GM19193 (cell line): ENCODE results near the gene MORC3.

Experiments used
- POLR2A ChIP-seq: IDR thresholded peaks from 4 replicates; pipeline ENCODE4 v1.6.1; 2011; ENCODE audit not compliant: insufficient read depth, insufficient read length; ENCODE audit errors: extremely low read depth

MORC3 gene

DNA sequence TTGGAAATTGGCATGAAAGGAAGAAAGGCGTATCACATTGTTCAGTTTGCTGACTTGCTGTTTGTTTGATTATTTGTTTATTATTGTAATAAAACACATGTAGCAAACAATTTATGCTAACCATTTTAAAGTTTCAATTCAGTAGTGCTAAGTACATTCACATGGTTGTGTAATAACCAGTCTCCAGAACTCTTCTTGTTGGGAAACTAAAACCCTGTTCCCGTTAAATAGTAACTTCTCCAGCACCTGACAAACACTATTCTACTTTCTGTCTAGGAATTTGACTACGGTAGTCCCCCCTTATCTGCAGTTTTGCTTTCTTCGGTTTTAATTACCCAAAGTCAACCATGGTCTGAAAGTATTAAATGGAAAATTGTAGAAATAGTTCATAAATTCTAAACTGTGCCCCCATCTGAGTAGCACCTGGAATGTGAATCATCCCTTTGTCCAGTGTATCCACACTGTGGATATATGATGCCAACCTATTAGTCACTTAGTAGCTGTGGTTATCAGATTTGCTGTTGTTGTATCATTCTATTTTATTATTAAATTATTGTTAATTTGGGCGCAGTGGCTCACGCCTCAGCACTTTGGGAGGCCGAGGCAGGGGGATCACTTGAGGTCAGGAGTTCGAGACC, 5.5 kb downstream of the MORC3 start:
- TF ChIP-seq POLR2A: no peak

- no peak for TF ChIP-seq POLR2A
Observed at GRCh38 chr21:36330904-36331303, 10.9 kb downstream of the MORC3 start.

- no peak for TF ChIP-seq POLR2A
Observed at GRCh38 chr21:36337099-36337509, 17.1 kb downstream of the MORC3 start.

- no peak for TF ChIP-seq POLR2A
Observed at GRCh38 chr21:36338975-36339374, 19.0 kb downstream of the MORC3 start.

DNA sequence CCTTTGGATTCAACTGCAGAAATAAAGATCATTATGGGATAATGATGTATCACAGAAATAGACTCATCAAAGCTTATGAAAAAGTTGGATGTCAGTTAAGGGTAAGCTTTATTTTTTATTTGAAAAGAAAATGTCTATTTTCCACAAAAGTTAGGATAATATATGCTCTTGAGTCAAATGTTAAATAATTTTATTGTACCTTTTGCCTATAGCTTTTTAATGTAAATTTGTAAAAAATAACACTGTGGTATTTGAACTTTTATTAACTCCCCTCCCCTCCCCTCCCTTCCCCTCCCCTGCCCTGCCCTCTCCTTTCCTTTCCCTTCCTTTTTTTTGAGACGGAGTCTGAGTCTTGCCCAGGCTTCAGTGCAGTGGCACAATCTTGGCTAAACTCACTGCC, 24.9 kb downstream of the MORC3 start:
- no peak for TF ChIP-seq POLR2A

DNA sequence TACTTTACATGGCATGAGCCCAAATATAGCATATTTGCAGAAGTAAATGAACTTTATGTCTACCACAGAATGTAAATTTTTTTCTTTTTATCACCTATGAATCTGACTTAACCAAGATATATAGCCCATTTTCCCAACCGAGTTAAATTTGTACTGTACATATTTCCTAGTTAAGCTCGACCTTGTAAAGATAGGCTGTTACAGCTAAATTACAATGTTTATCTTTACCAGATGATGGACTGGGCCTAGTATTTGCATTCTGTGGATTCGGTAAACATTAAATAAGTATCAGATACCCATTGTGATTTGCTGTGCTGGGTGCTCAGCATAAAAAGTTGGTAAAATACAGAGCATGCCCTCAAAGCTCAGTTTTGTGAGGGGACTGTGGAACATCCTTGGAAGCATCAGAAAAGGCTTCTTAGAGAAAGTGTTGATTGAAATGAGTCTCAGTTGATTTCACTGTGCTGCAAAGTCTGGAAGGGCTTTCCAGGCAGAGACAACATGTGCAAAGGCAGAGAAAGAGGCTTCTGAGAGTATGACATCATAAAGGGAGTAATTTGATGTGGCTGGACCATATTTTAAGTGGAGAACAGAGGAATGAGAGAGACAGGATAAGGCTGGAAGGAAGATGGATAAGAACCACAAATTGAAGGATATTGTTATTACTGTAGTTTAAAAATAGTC, 27.4 kb downstream of the MORC3 start:
- no peak for TF ChIP-seq POLR2A

- no peak for TF ChIP-seq POLR2A
Observed at GRCh38 chr21:36347962-36348328, 27.9 kb downstream of the MORC3 start.

GRCh38 chr21:36349315-36349714, 29.3 kb downstream of the MORC3 start:
- no peak for TF ChIP-seq POLR2A

DNA sequence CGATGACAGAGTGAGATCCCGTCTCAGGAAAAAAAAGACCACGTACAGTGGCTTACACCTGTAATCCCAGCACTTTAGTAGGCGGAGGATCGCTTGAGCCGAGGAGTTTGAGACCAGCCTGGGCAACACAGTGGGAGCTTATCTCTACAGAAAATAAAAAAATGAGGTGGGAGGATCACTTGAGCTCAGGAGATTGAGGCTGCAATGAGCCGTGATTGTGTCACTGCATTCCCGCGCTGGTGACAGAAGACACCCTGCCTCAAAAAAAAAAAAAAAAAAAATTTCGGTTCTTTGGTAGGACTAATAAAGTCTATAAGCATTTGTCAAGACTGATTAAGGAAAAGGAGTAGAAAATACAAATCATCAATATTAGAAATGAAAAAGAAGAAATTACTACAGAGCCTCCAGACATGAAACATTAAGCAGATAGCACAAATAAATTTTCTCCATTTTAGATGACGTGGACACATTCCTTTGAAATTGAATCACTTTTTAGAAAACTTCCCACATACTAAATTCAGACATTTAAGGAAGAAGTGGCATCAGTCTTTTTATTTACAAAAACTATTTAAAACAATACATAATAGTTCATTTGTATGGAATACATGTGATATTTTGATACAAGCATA, 30.4 kb downstream of the MORC3 start:
- TF ChIP-seq POLR2A: no peak

GRCh38 chr21:36354918-36355680, 35.1 kb downstream of the MORC3 start:
- TF ChIP-seq POLR2A: no peak

GRCh38 chr21:36355868-36356267, 35.9 kb downstream of the MORC3 start:
- no peak for TF ChIP-seq POLR2A

- TF ChIP-seq POLR2A: no peak
Observed at GRCh38 chr21:36359185-36359584, 39.2 kb downstream of the MORC3 start.

DNA sequence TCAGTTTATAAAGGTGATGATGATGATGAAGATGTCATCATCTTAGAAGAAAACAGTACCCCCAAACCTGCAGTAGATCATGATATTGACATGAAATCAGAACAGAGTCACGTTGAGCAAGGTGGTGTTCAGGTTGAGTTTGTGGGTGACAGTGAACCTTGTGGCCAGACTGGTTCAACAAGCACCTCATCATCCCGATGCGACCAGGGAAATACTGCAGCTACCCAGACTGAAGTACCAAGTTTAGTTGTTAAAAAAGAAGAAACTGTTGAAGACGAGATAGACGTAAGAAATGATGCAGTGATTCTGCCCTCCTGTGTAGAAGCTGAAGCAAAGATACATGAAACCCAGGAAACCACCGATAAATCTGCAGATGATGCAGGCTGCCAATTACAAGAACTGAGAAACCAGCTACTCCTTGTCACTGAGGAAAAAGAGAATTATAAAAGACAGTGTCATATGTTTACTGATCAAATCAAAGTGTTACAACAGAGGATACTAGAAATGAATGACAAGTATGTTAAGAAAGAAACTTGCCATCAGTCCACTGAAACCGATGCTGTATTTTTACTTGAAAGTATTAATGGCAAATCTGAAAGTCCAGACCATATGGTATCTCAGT, 49.2 kb downstream of the MORC3 start:
- no peak for TF ChIP-seq POLR2A

DNA sequence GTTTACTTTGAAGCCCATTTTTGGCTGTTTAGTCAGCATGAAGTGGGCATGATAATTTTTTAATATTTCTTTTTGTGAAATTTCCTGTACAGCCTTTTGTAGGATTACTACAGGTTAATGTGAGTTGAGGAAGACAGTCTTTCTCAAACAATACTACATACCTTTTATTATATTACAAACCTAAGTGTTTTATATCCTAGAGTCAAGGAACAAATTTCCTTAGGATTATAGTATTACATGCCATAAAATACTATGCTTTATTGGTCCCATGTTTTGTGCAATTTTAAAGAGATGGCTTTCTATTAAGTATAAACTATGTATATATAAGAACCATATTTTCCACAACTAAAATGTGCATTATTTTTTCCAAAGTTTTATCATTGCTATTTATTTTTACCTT, 56.0 kb downstream of the MORC3 start:
- no peak for TF ChIP-seq POLR2A

GRCh38 chr21:36377391-36377842, 57.4 kb downstream of the MORC3 start:
- TF ChIP-seq POLR2A: no peak
